Femur (tissue), 1 donor: ENCODE results near the gene SMO.
"Not testable (repeated sequence)": the region's sequence is repeated elsewhere in the genome, so short reads cannot be mapped to it uniquely, and the experiment has no call there.

Source experiments
- DNase-seq: peaks from one replicate; pipeline ENCODE4 v3.0.0-alpha.2; 2017

The SMO gene

DNA sequence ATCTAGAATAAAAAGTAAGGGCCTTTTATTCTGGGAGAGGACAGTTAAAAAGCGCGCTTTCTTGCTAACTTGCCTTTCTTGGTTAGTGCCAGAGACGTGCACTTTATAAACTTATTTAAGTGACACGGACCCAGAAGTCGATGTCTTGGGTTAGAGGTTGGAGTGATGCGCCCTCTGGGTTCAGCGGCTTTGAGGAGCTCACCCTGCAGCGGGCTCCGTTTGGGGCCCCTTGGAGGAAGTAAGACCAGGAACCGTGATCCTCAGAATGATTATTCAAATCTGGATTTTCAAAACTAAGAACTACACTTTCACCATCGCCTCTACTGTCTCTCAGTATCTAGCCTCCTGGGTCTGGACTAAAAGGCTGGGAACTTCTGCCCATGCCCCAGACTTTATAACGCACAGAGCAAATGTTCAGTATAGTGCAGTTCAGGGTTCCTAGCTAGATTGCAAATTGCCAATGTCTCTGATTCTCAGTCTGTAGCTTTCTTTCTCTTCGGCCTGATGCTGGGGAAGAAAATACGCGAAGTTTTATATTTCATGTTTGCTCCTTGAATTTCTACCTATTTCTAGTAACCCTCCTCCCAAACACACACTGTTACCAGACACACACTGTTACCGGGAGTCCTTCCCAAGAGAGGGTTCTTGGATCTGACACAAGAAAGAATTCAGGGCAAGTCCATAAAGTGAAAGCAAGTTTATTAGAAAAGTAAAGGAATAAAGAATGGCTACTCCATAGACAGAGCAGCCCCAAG is 18.6 kb upstream of the SMO start:
- DNase-seq, result no peak

DNA sequence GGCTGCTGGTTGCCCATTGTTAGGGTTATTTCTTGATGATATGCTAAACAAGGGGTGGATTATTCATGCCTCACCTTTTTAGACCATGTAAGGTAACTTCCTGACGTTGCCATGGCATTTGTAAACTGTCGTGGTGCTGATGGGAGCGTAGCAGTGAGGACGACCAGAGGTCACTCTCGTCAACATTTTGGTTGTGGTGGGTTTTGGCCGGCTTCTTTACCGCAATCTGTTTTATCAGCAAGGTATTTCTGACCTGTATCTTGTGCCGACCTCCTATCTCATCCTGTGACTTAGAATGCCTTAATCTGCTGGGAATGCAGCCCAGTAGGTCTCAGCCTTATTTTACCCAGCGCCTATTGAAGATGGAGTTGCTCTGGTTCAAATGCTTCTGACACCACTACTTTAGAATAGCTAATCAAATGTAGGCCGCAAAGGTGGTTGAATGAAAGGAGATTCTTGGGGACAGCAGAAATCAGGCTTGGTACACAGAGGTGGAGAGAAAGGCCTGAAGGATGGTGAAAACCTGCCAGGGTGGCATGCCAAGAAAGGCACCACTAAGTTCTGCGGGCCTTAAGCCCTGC is 17.9 kb upstream of the SMO start:
- DNase-seq, result no peak

DNA sequence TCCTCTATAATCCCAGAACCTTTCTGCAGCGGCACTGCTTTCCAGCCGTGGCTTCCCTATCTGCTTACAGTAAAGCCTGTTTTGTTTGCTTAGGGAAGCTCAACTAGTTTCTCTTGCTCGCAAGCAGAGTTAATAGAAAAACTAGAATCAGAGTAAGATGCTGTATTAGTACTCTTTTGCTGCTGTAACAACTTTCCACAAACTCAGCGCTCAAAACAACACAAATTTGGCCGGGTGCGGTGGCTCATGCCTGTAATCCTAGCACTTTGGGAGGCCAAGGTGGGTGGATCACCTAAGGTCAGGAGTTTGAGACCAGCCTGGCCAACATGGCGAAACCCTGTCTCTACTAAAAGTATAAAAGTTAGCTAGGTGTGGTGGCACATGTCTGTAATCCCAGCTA is 14.6 kb upstream of the SMO start:
- not testable (repeated sequence) for DNase-seq

DNA sequence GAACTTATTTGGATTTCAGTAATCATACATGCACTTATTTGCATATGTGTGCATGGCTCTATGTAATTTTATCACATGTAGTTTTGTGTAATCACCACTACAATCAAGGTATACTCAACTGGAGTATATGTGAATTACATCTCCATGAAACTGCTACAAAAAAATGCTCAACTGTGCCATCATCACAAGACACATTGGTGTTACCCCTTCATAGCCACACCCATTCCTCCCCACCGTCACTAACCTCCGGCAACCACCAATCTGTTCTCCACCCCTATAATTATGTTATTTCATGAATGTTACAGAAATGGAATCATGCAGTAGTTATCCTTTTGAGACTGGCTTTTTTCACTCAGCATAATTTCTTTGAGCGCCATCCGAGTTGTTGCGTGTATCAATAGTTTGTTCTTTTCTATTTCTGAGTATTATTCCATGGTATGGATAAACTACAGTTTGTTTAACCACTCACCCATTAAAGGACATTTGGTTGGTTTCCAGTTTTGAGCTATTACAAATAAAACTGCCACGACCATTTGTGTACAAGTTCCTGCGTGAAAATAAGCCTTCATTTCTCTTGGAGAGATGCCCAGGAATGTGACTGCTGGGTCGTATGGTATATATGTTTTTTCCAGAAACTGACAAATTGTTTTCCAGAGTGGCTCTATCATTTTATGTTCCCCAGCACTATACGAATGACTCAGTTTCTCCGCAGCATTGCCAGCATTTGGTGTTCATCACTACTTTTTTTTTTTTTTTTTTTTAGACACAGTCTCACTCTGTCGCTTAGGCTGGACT is 11.3 kb upstream of the SMO start:
- DNase-seq, result no peak

DNA sequence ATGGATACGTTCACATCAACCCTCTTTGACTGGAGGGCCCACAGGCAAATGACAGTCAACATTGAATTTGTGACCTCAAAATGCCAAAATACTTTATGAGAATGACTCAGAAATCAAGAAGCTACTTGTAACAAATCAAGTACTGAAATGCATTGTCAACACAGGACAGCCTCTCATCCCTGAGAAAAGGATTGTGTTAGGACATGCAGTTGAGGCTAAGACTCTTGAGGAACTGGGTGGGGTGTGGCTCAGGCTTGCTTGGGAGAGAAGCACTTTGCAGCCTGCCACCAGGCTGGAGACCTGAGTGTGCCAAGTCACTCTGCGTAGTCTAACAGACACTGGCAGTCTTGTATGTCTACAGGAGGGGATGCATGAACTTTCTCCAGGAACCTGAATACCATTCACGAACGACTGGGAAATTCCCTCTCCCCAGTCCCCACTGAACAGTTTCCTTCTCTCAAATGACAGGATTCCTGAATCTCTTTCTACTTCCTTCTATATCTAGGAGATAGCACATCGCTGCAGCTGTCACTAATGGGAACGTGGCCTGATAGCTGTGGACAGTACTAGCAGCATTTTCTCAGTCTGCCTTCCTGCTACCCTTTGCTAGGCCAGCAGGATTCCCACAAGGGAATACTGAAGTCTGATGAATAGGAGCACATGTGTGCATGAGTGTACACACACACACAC is 3.3 kb upstream of the SMO start:
- no peak for DNase-seq

DNA sequence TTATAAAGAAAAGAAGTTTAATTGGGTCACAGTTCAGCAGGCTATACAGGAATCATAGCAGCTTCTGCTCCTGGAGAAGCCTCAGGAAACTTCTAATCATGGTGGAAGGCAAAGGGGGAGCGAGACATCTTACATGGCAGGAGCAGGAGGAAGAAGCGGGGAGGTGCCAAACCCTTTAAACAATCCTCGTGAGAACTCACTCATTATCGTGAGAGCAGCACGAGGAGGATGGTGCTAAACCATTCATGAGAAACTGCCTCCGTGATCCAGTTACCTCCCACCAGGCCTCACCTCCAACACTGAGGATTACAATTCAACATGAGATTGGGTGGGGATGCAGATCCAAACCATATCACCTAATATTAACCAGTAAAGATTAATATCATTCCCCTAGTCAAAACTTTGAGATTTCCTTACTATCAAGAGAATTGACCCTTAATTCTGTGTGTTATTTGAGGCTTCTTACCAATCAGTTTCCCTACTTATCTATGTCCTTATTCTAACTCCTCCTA is 1.6 kb upstream of the SMO start:
- no peak for DNase-seq

DNA sequence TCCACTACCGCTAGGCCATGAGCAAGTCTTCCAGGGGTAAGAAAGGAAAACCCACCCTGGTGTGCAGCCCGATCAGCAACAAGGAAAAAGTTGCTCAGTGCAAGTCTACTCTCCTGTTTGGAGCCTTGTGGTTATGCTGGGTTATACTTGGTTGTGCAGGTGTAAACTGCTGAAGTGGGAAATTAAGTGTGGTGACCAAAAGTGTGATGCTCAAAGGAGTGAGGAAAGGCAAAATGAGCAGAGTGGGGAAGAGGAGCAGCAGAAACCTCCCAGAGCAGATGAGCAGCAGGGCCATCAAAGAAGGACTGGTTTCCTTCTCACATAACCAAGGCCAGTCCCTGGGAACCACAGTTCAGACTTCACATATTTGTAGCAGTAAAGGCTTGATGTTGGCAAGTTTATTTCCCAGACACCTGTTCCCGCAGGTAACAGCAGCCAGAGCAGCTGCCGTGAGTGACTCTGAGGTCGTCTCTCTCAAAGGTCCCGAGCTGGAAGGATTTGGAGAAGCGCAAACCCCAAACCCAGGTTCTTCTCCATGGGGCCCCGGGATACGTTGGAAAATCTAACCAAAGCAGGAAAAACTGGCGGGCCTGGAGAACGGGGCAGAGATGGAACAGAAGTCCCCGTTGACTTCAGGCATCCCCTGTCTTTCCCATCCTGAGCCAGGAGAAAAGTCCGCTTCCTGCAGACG is 607 bp upstream of the SMO start:
- DNase-seq, result no peak

DNA sequence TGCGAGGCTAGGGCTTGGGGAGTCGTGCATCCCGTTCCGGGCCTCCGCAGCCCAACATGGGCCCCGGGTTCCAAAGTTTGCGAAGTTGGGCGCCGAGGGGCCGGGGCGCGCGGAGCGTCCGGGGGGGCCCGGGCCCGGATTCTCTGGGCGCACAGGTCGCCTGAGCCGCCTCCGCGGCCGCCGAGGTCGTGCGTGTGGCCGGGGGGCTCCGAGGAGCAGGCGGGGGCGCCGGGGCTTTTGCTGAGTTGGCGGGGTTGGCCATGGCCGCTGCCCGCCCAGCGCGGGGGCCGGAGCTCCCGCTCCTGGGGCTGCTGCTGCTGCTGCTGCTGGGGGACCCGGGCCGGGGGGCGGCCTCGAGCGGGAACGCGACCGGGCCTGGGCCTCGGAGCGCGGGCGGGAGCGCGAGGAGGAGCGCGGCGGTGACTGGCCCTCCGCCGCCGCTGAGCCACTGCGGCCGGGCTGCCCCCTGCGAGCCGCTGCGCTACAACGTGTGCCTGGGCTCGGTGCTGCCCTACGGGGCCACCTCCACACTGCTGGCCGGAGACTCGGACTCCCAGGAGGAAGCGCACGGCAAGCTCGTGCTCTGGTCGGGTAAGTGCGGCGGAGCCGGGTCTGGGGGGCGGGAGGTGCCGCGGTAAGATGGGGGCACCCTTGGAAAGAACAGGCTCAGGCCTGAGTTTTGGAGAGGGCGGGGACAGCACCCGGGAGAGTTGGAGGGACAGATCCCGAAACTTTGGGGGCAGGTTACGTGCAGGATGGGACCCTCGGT is 643 bp downstream of the SMO start:
- DNase-seq, result peak; percentile 42

DNA sequence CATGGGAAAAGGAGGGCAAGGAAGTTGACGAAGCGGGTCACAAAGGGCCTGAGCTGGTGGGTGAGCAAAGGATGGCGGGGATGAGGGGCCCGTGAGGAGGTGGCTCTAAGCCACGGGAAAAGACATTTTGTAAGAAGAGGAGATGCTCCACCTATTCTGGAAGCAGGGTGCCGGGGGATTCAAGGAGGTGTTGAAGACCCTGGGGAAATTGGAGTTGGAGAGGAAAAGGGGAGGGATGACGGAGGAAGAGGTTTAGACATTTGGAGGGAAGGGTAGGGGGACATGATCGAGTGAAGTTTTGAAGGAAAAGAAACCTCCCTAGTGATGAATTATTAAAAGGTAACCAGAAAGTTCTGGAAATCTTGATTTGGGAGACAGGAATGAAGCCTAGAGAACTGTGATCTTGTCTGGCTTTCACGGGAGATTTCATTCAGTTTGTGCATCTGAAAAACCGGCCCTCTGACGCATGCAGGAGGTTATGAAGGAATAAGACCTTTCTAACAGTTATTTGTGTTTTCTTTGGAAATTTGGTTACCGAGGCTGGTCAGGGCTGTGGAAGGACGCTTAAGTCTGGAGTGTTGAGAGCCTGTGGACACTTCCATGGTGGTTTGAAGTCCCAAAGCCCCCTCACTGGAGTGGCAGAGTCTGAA is 1.4 kb downstream of the SMO start:
- DNase-seq, result no peak

DNA sequence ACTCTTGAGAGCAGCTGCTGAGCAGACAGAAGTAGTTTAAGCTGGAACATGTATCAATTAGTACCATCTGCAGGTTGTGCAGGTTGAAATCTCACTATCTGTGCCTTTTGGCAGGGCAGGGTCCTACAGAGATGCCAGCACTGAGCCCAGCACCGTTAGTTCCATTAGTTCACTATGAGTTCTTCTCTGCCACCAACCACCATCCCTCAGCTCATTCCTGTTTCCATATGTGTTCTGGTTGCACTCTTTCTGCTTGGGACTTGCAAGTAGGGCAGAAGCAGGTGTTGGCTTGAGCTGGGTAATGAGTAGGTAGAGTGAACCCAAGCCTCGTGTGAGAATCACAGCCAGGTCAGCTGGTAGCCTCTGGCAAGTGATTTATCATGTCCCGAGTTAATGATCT is 2.8 kb downstream of the SMO start:
- DNase-seq, result no peak

DNA sequence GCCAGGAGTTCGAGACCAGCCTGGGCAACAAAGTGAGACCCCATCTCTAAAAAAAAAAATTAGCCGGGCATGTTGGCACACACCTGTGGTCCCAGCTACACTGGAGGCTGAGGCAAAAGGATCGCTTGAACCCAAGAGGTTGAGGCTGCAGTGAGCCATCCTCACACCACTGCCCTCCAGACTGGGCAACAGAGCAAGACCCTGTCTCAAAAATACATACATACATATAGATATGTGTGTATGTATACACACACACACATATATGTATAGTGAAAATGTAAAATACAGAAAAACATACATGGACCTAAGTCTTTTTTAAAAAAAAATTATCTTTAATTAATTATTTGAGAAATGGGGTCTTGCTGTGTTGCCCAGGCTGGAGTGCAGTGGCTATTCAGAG is 5.5 kb downstream of the SMO start:
- no peak for DNase-seq

DNA sequence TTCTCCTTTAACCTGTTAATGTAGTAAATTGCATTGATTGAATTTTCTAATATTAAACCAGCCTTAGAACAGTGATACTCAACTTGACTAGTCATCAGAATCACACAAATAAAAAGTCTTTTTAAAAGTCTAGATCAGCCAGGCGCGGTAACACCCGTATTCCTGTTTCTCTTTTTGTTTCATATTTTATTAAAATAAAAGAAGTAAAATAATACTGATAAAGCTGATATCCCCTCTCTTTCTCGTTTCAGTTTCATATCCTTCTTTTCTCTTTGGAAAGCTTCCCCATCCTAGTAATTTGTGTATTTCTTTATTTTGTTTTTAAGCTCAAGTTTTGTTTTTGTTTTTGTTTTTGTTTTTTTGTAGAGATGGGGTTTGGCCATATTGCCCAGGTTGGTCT is 9.3 kb downstream of the SMO start:
- DNase-seq, result no peak

DNA sequence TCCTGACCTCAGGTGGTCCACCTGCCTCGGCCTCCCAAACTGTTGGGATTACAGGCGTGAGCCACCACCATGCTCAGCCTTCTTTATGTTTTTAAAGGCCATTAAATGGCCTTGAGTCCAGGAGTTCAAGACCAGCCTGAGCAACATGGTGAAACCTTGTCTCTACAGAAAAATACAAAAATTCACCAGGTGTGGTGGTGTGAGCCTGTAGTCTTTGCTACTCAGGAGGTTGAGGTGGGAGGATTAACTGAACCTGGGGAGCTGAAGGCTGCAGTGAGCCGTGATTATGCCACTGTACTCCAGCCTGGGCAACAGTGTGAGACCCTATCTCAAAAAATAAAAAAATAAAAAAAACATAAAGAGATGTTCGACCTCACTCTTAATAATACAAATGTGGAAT is 11.0 kb downstream of the SMO start:
- DNase-seq, result no peak

DNA sequence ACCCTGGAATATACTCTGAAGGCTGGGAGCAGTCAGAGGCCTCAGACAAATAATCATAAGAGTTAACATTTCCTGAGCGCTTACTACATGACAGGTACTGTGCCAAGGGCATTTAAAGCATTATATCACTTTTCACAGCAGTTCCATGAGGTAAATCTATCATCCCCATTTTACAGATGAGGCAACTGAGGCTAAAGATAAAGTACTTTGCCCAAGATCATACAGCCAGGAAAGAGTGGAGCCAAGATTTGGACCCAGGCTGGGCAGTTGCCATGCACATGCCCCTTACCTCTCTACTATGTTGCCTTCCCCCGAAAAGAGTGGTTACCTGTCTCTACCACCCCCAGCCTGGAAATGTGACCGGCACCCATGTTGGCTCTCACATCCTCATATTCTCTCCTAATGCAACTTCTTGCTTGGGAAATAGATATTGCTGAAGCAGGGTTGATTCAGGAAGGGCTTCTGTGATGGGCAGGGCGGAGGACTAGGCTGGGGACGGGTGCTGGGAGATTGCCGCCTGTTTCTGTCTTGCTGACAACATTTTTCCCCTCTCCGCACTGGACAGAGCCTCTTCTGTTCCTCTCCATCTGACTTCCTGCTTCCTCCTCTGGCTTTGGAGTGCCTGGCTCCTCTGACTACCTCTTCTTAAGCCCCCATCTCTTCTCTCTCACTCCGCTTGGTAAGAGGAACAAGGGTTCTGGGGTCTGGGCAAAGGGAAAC is 13.8 kb downstream of the SMO start:
- DNase-seq, result no peak

DNA sequence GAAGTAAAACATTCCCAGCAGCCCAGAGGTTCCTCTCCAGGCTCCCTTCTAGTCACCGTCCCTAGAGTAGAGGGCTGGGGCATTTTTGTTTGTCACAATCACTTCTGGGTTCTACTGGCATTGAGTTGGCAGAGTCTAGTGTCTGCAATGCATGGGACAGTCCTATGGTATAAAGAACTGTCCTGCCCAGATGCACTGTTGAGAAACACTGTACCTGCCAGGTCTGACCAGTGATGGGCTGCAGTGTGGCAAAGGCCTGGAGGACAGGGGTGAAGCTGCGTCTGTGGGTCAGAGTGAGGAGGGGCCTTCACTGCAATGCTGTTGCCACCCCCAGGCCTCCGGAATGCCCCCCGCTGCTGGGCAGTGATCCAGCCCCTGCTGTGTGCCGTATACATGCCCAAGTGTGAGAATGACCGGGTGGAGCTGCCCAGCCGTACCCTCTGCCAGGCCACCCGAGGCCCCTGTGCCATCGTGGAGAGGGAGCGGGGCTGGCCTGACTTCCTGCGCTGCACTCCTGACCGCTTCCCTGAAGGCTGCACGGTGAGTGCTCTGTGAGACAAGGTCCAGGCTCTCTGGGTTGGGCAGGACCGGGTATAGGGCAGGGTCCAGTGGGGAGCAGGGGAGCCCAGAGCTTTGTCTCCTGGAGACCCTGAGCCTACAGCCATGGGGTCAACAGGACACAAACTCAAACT is 14.8 kb downstream of the SMO start:
- no peak for DNase-seq

DNA sequence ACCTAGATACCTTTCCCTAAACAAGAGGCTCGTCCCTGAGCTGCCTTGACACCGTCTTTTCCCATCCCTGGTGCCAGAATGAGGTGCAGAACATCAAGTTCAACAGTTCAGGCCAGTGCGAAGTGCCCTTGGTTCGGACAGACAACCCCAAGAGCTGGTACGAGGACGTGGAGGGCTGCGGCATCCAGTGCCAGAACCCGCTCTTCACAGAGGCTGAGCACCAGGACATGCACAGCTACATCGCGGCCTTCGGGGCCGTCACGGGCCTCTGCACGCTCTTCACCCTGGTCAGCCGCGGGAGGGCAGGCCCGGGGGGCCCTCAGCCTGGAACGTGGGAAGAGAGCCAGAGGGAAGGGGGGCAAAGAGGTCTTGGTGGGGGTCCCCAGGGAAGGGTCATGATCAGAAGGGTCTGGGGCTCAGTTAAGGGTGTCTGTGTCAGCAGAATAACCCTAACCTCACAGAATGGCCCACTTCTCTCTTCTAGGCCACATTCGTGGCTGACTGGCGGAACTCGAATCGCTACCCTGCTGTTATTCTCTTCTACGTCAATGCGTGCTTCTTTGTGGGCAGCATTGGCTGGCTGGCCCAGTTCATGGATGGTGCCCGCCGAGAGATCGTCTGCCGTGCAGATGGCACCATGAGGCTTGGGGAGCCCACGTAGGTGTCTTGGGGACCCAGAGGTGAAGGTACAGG is 16.8 kb downstream of the SMO start:
- no peak for DNase-seq

DNA sequence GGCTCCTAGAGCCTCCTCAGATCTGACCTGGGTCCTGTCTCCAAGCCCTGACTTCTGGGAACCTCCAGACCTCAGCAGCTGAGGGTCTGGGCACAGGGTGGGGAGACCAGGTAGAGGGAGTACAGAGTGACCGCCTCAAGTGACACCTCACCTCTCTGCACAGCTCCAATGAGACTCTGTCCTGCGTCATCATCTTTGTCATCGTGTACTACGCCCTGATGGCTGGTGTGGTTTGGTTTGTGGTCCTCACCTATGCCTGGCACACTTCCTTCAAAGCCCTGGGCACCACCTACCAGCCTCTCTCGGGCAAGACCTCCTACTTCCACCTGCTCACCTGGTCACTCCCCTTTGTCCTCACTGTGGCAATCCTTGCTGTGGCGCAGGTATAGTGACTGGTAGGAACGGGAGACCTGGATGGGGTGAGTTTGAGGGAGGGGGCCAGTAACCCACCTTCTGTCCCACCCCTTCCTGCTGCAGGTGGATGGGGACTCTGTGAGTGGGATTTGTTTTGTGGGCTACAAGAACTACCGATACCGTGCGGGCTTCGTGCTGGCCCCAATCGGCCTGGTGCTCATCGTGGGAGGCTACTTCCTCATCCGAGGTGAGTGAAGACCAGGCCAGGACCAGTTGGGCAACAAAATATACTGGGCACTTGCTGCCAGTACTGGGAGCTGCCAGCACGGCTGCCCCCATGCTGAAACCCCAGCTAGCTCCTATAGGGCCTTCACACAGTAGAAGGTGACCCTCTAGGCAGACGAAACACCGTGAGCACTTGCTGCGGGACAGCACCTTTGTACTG is 17.8 kb downstream of the SMO start:
- DNase-seq, result no peak

DNA sequence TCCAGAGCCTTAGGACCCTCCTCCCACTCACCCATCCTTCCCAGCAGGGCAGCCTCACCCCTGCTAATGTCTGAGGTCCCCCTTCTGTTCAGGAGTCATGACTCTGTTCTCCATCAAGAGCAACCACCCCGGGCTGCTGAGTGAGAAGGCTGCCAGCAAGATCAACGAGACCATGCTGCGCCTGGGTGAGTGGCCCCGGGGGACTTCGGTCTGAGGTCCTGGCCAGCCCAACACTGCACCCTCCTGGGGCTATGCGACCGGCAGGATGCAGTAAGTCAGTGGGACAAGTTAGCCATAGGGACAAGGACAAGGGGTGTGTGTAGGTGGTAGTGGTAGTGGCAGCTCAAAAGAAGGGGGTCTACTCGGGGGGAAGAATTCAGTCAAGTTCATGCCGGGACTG is 20.2 kb downstream of the SMO start:
- DNase-seq, result no peak
